ENCODE results near the gene IFT27. TPM values are rescaled to one million over a fixed set of nuclear protein-coding genes. Genes with fewer than 3 reads are reported as not detected.

Gene IFT27
- total and polyA plus RNA-seq, 9 donors: 14.2 to 38.8 (median 28.4) TPM

DNA sequence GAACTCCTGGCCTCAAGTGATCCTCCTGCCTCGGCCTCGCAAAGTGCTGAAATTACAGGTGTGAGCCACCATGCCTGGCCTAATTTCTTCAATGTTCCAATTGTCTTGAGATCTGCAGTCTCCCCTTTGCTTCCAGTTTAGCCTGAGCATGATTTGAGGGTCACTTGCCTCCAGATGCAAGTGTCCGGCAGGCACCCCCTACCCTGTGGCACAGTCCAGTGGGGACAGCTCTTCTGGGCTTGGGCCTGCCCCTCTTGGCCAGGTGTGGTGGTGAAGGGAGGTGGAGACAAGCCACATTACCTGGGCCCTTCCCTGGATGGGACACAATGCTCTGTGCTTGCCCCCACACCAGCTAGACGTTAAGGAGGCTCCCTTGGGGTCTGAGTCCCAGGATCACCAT, 51.1 kb downstream of the IFT27 start:
- Histone ChIP-seq H3K4me1 (ENCODE audit: insufficient read depth) (no peaks in the 10 kb centered on the region), H3K27me3 (no peaks in the 10 kb centered on the region), H3K4me3 (no peak overlapping the region), H3K9me3 (no peaks in the 10 kb centered on the region), H3K36me3 (no peaks in the 10 kb centered on the region), H3K27ac (no peak overlapping the region)
- DNase-seq: no peak
- intact Hi-C loops (cut with DNase I): no loop called here
- WGBS, 3 donors: 67 to 79% (median 70%) methylated on average over 4 of the region's 4 CpGs
- TF ChIP-seq CTCF (IDR thresholded peaks at IDR 0.05) (no peak), POLR2A (IDR thresholded peaks at IDR 0.05) (no peak), EP300 (IDR thresholded peaks at IDR 0.05) (no peak)

DNA sequence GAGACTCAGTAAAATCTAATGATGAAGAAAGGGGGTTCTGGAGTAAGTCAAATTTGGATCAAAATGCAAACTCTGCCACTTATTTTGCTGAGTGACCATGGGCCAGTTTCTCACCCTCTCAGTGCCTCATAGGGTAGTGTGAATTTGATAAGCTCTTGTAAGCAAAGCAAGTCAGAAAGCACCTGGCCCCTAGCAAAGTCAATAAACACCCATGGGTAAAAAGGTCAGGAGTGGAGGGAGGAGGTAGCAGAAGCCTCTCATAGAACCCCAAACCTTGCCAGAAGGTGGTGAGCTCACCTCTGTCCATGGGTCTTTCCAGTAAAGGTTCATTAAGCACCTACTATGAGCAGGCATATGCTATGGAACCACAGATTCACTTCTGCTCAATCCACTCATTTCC, 53.9 kb downstream of the IFT27 start:
- H3K27ac ChIP-seq: no peak overlapping the region
- no peak for DNase-seq
- intact Hi-C loops (cut with DNase I): no loop called here
- no peaks in the 10 kb centered on the region for H3K27me3 ChIP-seq
- no peak overlapping the region for H3K4me3 ChIP-seq
- H3K9me3 ChIP-seq: no peaks in the 10 kb centered on the region
- H3K36me3 ChIP-seq: no peaks in the 10 kb centered on the region
- no peak for TF ChIP-seq CTCF (IDR thresholded peaks at IDR 0.05)
- TF ChIP-seq EP300 (IDR thresholded peaks at IDR 0.05): no peak
- no peak for TF ChIP-seq POLR2A (IDR thresholded peaks at IDR 0.05)
- no peaks in the 10 kb centered on the region for H3K4me1 ChIP-seq (ENCODE audit: insufficient read depth)

- Histone ChIP-seq H3K36me3 (no peaks in the 10 kb centered on the region), H3K27me3 (no peaks in the 10 kb centered on the region), H3K9me3 (no peaks in the 10 kb centered on the region), H3K4me1 (ENCODE audit: insufficient read depth) (no peaks in the 10 kb centered on the region), H3K27ac (no peak overlapping the region), H3K4me3 (no peak overlapping the region)
- WGBS, 3 donors: 71 to 92% (median 83%) methylated on average over 1 of the region's 1 CpG
- no peak for TF ChIP-seq POLR2A (IDR thresholded peaks at IDR 0.05)
- no peak for TF ChIP-seq CTCF (IDR thresholded peaks at IDR 0.05)
- no peak for TF ChIP-seq EP300 (IDR thresholded peaks at IDR 0.05)
- DNase-seq: no peak
- intact Hi-C loops (cut with DNase I): loop anchor here in 1 of 4 donors (10.0 kb wide), 1 partner anchor 1201 kb away; no protein-coding TSS in a partner anchor
Observed at GRCh38 chr22:36715647-36716046, 60.3 kb downstream of the IFT27 start.

GRCh38 chr22:36714110-36714509, 61.8 kb downstream of the IFT27 start:
- Histone ChIP-seq H3K36me3 (no peaks in the 10 kb centered on the region), H3K27me3 (no peaks in the 10 kb centered on the region), H3K27ac (no peak overlapping the region), H3K9me3 (no peaks in the 10 kb centered on the region), H3K4me3 (no peak overlapping the region), H3K4me1 (ENCODE audit: insufficient read depth) (no peaks in the 10 kb centered on the region)
- TF ChIP-seq POLR2A (IDR thresholded peaks at IDR 0.05) (no peak), EP300 (IDR thresholded peaks at IDR 0.05) (no peak), CTCF (IDR thresholded peaks at IDR 0.05) (no peak)
- intact Hi-C loops (cut with DNase I): loop anchor here in 1 of 4 donors (10.0 kb wide), 1 partner anchor 1199 kb away; no protein-coding TSS in a partner anchor
- WGBS, 3 donors: 73 to 85% (median 76%) methylated on average over 2 of the region's 2 CpGs
- DNase-seq: no peak

Measured in ovary (tissue), 9 donors.